ENCODE results near the gene SPACDR. TPM values are rescaled to one million over a fixed set of nuclear protein-coding genes. Genes with fewer than 3 reads are reported as not detected.
"Not testable (repeated sequence)": the region's sequence is repeated elsewhere in the genome, so short reads cannot be mapped to it uniquely, and the experiment has no call there.

Gene SPACDR
- total and polyA plus RNA-seq, 12 donors: 0.36 to 2.9 (median 0.64) TPM; not detected in 6

GRCh38 chr7:100443096-100443840, 20.8 kb downstream of the SPACDR start:
- WGBS, 4 donors: 88 to 93% (median 91%) methylated on average over 8 to 9 of the region's 9 CpGs
- intact Hi-C loops (cut with DNase I): no loop called here
- no peak overlapping the region for H3K4me3 ChIP-seq
- no peaks in the 10 kb centered on the region for H3K9me3 ChIP-seq (replicated peaks in 1 of 3)
- TF ChIP-seq POLR2A (IDR thresholded peaks at IDR 0.05) (no peak), CTCF (IDR thresholded peaks at IDR 0.05) (no peak)
- H3K27ac ChIP-seq: peak overlapping the region in 3 of 5 donors; percentile 79 to 91 (median 86)
- H3K27me3 ChIP-seq: no peaks in the 10 kb centered on the region
- peaks cover 22 to 48% of the 10 kb centered on the region in 2 donors for H3K4me1 ChIP-seq (replicated peaks in 1 of 2)
- H3K36me3 ChIP-seq (replicated peaks in 1 of 2): no peaks in the 10 kb centered on the region
- DNase-seq: peak in 3 of 7 donors; percentile 15 to 49 (median 24)

- TF ChIP-seq POLR2A (IDR thresholded peaks at IDR 0.05) (no peak), CTCF (IDR thresholded peaks at IDR 0.05) (no peak)
- peak in 2 of 7 donors; percentile 20 to 52 for DNase-seq
- H3K27me3 ChIP-seq: no peaks in the 10 kb centered on the region
- H3K4me1 ChIP-seq (replicated peaks in 1 of 2): peaks cover 22 to 48% of the 10 kb centered on the region in 2 donors
- peak overlapping the region in 1 of 5 donors; percentile 58 for H3K27ac ChIP-seq
- no peaks in the 10 kb centered on the region for H3K36me3 ChIP-seq (replicated peaks in 1 of 2)
- intact Hi-C loops (cut with DNase I): no loop called here
- no peak overlapping the region for H3K4me3 ChIP-seq
- no peaks in the 10 kb centered on the region for H3K9me3 ChIP-seq (replicated peaks in 1 of 3)
- WGBS, 4 donors: 87 to 90% (median 90%) methylated on average over 8 to 11 of the region's 11 CpGs
Observed at GRCh38 chr7:100441641-100442535, 22.2 kb downstream of the SPACDR start.

- H3K4me3 ChIP-seq; H3K9me3 ChIP-seq (replicated peaks in 1 of 3); intact Hi-C loops (cut with DNase I); H3K36me3 ChIP-seq (replicated peaks in 1 of 2); H3K27me3 ChIP-seq: not testable (repeated sequence)
- peak overlapping the region; percentile 64 to 95 (median 72) for H3K27ac ChIP-seq
- DNase-seq: peak in 1 of 7 donors; percentile 49
- H3K4me1 ChIP-seq (replicated peaks in 1 of 2): peaks cover 20 to 43% of the 10 kb centered on the region in 2 donors
- WGBS, 4 donors: 58 to 68% (median 64%) methylated on average over 7 of the region's 7 CpGs
Observed at GRCh38 chr7:100439244-100439643, 24.8 kb downstream of the SPACDR start.

- 91 to 95% (median 93%) methylated on average over 8 of the region's 8 CpGs for WGBS, 4 donors
- DNase-seq: peak in 1 of 7 donors; percentile 50
- intact Hi-C loops (cut with DNase I): not testable (repeated sequence)
Observed at GRCh38 chr7:100438731-100439130, 25.3 kb downstream of the SPACDR start.

GRCh38 chr7:100438172-100438571, 25.9 kb downstream of the SPACDR start:
- Histone ChIP-seq H3K27me3 (no peaks in the 10 kb centered on the region), H3K4me1 (replicated peaks in 1 of 2) (peaks cover 17 to 47% of the 10 kb centered on the region in 2 donors), H3K4me3 (no peak overlapping the region), H3K9me3 (replicated peaks in 1 of 3) (no peaks in the 10 kb centered on the region), H3K36me3 (replicated peaks in 1 of 2) (peaks cover 0 to 18% of the 10 kb centered on the region in 2 donors), H3K27ac (peak overlapping the region in 2 of 5 donors; percentile 94 to 95)
- WGBS, 4 donors: 44 to 50% (median 47%) methylated on average over 2 of the region's 2 CpGs
- intact Hi-C loops (cut with DNase I): no loop called here
- no peak for TF ChIP-seq CTCF (IDR thresholded peaks at IDR 0.05)
- TF ChIP-seq POLR2A (IDR thresholded peaks at IDR 0.05): no peak
- no peak for DNase-seq

More at GRCh38 chr7:100438731-100439130, 25.3 kb downstream of the SPACDR start:
- Histone ChIP-seq H3K4me1 (replicated peaks in 1 of 2) (peaks cover 17 to 43% of the 10 kb centered on the region in 2 donors), H3K27ac (peak overlapping the region in 3 of 5 donors; percentile 72 to 95 (median 89)), H3K36me3 (replicated peaks in 1 of 2) (peaks cover 0 to 13% of the 10 kb centered on the region in 2 donors)
- H3K4me3 ChIP-seq; H3K27me3 ChIP-seq; H3K9me3 ChIP-seq (replicated peaks in 1 of 3): not testable (repeated sequence)

Measured in adrenal gland (tissue), 12 donors.